Nucleus accumbens (tissue), 56 donors: Measurements from ENCODE around the gene RSPRY1.

Experiments
- DNase-seq, 56 donors: peaks; one replicate each; lab custom pipeline; 2025; lab: John Stamatoyannopoulos, UW

RSPRY1 gene

DNA sequence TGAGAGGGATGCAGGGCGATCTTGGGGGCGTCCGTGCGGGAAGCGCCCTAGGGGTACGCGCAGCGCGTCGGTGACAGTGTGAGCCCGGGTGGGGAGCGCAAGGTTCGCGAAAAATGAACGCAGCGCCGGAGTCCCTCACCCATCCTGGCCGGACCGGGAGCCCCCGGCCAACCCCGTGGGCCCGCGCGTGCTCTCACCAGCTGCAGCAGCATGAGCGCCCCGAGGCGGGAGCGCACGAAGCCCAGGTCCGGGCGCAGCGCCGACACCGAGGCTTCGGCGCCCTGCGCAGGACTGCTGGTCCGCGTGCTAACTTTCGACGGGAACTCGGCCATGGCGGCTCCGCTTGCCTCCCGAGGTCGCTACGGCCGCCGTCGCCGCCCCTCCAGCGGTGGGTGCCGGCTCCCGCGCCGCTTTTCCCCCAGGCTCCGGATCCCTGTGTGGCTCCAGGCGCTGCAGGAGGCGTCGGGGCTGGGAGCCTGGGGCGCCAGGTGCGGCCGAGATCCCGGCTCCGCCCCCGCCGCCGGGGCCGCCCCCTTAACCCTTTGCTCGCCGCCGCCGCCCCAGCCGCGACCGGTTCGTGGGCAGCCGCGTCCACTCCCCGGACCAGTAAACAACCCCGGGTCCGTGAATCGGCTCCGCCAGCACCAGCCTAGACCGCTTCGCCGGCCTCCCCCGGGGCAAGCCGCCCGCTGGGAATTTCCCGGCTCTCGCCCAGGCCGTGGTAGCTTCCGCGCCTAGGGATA is 98.3 kb downstream of the RSPRY1 start, which contains the start of gene PLLP:
Gene PLLP (minus strand): TSS at position 464 of the 743 bp plus-strand sequence. CDS start 132 bp downstream, at position 332.
- peak in 42 of 56 donors; percentile 19 to 82 (median 54) for DNase-seq

DNA sequence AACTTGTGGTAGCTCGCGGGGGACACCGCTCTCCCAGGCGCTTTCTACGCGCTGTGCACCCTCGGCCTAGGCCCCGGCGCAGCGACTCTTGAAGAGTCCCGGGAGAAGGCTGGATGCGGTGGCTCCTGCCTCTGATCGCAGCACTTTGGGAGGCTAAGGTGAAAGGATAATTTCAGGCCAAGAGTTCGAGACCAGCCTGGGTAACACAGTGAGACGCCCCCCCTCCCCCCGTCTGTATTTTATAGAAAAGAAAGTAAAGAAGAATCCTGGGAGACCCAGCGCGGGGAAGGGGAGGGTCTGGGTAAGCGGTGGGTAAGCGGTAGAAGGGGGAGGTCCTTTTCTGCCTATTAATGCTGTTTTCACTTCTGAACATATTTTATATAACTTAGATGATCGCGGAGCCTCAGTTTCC is 98.8 kb downstream of the RSPRY1 start:
- no peak for DNase-seq

DNA sequence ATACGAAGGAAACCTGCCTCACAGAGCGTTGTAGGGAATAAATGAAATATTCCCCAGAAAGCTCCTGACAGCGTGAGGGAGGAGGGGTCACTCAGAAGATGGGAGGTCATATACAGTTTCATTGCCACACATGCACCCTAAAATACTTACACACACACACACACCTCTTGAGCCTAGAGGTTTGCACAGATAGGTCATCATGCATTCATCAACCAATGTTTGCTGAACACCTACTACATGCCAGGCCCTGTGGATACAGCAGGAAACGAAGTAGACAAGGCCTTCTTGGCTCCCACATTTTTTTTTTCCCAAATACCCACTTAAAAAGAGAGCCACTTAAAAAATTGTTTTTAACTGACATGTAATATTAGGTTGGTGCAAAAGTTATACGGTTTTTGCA is 99.2 kb downstream of the RSPRY1 start:
- no peak for DNase-seq

DNA sequence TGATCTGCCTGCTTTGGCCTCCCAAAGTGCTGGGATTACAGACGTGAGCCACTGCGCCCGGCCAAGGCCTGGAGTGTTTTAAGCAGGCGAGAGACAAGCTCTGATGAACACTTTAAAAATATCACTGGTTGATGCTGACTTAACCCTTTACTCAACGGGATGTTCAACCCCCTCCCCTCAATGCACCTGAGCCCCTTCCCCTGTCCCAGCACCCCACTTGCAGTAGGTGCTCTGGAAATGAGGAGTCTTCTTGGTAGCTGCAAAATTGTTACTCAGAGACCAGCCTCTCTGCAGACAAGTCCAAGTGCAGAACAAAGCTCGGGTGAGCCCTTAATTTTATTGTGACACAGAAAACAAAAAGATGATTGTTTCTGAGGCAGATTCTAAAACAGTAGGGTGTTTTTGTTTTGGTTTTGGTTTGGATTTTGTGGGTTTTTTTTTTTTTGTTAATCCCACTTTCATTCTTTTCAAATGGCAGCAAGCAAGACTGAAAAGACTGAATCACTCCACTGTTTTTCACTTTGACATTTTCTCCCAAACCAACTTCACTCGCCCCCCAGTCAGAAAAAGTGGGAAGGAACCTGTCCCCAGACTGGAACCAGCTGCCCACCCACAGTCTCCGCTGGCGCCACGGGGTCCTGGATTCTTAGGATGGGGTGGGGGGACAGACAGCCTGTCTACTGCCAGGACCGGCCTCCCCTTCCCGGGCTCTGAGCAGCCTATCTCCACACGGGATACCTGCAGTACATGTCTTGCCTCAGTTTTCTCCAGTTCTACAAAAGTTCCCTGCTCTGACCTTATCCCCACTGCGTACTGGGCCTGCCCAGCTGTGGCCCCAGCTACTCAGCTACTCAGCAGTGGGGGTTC is 103.5 kb downstream of the RSPRY1 start:
- peak in 21 of 56 donors; percentile 14 to 72 (median 56) for DNase-seq
